ENCODE results near the gene DTNA. TPM values are rescaled to one million over a fixed set of nuclear protein-coding genes. Genes with fewer than 3 reads are reported as not detected.
"Not testable (repeated sequence)": the region's sequence is repeated elsewhere in the genome, so short reads cannot be mapped to it uniquely, and the experiment has no call there.

The DTNA gene
- total RNA-seq, 6 experiments from 2014 or later = 0.58 to 1.2 (median 0.98) TPM

DNA sequence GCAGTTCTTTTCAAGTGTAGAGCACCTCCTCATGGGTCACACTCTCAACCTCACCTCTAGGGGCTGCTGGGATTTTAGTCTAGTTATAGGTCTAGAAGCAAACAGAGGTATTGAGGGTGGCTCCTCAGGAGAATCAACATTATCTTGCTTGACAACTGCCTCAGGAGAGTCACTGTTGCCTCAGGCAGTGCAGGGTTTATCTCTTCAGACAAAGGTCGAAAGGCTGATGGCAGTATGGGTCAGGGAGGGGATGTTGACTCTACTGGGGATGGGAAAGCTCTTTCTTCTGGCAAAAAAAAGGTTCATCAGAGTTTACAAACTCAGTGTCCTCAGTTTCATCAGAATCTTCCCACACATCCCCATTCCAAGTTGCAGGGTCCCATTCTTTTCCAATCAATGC lies 24.0 kb downstream of the DTNA start:
- peaks cover 2% of the 10 kb centered on the region; the same call in 1 of the 2 replicates for H3K27me3 Mint-ChIP-seq (ENCODE audit: insufficient read depth)
- H3K4me1 Mint-ChIP-seq (ENCODE audit: low read depth) = no peaks in the 10 kb centered on the region; the same call in 1 of the 2 replicates
- H3K27ac Mint-ChIP-seq = no peak overlapping the region
- no peak overlapping the region for H3K4me3 Mint-ChIP-seq
- TF ChIP-seq, protein P1, sequence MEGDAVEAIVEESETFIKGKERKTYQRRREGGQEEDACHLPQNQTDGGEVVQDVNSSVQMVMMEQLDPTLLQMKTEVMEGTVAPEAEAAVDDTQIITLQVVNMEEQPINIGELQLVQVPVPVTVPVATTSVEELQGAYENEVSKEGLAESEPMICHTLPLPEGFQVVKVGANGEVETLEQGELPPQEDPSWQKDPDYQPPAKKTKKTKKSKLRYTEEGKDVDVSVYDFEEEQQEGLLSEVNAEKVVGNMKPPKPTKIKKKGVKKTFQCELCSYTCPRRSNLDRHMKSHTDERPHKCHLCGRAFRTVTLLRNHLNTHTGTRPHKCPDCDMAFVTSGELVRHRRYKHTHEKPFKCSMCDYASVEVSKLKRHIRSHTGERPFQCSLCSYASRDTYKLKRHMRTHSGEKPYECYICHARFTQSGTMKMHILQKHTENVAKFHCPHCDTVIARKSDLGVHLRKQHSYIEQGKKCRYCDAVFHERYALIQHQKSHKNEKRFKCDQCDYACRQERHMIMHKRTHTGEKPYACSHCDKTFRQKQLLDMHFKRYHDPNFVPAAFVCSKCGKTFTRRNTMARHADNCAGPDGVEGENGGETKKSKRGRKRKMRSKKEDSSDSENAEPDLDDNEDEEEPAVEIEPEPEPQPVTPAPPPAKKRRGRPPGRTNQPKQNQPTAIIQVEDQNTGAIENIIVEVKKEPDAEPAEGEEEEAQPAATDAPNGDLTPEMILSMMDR (IDR thresholded peaks at IDR 0.05) = no peak
- DNase-seq = no peak
- no peaks in the 10 kb centered on the region for H3K9me3 Mint-ChIP-seq
- H3K36me3 Mint-ChIP-seq (ENCODE audit: low read depth) = no peaks in the 10 kb centered on the region

DNA sequence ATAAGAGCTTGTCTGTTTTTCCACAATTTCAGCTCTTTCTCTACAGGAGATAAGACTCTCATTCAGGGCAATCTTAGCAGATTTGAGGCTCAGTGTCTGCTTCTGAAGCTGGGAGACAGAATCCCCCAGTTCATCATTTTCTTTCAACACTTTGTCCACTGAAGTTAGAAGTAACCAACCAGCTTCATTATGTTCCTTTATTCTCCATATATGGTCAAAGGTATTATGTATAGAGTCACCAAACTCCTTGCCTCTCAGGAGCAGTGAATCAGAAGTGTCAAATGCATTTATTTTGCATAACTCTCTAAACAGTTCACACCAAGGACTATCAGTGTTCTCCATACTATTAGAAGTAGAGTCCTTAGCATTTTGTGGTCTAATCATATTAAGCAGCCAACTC lies 24.4 kb downstream of the DTNA start:
- H3K4me3 Mint-ChIP-seq, DNase-seq: not testable (repeated sequence)

DNA sequence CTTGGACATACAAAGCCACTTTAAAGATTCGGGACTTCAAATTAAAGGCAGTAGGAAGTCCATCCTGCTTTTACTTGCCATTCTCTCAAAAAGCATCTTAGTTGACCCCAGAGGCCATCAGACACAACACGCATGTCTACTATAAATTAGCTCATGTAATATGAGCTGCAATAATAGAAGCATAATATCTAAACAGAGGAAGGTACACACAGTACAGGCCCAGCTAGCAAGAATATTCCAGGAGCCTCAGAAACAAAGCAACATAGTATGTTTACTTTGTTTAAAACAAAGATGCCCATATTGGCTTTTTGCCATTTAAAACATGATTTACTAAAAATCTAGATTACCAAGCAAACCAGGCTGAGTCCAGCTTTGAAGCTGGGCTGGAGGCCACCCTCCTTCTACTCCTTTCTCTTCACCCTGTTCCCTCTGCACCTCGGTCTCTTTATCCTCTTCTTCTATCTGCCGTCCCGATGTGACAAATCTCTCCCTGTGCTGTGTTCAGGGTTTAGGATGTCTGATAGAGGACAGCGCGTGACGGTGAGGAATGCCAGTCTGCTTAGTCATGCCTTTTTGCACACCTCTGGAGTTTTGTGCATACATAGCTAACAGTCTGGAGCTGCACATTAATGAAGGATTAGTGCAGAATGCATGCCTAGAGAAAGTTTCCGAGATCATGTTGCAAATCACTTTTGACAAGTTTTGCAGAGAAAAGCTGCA lies 28.2 kb downstream of the DTNA start:
- Mint-ChIP-seq H3K9me3 (no peaks in the 10 kb centered on the region), H3K36me3 (ENCODE audit: low read depth) (no peaks in the 10 kb centered on the region), H3K27ac (no peak overlapping the region), H3K4me3 (no peak overlapping the region), H3K4me1 (ENCODE audit: low read depth) (no peaks in the 10 kb centered on the region; the same call in 1 of the 2 replicates), H3K27me3 (ENCODE audit: insufficient read depth) (peaks cover 2% of the 10 kb centered on the region; the same call in 1 of the 2 replicates)
- TF ChIP-seq, protein P1 (IDR thresholded peaks at IDR 0.05) = no peak
- peak; percentile 0 for DNase-seq

More for the DNA sequence above, 24.4 kb downstream of the DTNA start:
- H3K4me1 Mint-ChIP-seq (ENCODE audit: low read depth); H3K27me3 Mint-ChIP-seq (ENCODE audit: insufficient read depth); H3K9me3 Mint-ChIP-seq; H3K36me3 Mint-ChIP-seq (ENCODE audit: low read depth); H3K27ac Mint-ChIP-seq: not testable (repeated sequence)

DNA sequence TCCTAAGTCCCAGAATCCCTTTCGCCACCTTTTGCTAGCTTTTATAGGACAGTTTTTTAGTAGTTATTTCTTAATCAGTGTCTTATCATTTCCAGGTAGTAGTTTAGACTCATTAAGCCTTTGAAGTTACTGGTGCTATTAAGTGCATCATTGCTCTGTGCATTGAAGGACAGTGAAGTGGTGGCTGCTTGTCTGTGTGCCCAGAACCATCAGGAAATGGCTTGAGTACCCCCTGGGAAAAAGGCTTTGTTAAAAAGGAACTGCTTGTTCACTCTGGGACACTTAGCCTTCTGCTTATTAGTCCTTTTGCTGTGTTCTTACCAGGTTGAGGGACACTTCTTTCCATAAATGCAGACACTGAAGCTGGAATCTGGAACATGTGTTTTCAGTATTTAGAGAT lies 30.0 kb downstream of the DTNA start:
- Mint-ChIP-seq H3K4me3 (no peak overlapping the region), H3K9me3 (no peaks in the 10 kb centered on the region), H3K4me1 (ENCODE audit: low read depth) (no peaks in the 10 kb centered on the region; the same call in 1 of the 2 replicates), H3K27ac (no peak overlapping the region), H3K27me3 (ENCODE audit: insufficient read depth) (peaks cover 2% of the 10 kb centered on the region; the same call in 1 of the 2 replicates), H3K36me3 (ENCODE audit: low read depth) (no peaks in the 10 kb centered on the region)
- DNase-seq = no peak
- TF ChIP-seq, protein P1 (IDR thresholded peaks at IDR 0.05) = no peak

DNA sequence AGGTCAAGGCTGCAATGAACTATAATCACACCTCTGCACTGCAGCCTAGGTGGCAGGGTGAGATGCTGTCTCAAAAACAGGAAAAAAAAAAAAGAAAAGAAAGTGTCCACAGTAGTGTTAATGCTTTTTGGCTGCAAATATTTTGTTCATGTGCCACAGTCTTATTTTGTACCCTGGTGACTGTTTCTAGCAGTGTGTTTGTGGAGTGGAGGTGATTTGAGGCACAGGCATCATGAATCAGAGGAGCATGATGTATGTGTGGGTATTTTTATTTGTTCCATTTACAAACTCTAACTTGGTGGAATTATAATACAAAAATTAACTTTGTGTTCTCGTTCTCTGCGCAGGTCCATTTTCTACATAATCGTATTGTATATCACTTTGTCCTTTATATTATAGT lies 30.6 kb downstream of the DTNA start:
- no peaks in the 10 kb centered on the region for H3K9me3 Mint-ChIP-seq
- no peak overlapping the region for H3K27ac Mint-ChIP-seq
- no peaks in the 10 kb centered on the region for H3K36me3 Mint-ChIP-seq (ENCODE audit: low read depth)
- H3K27me3 Mint-ChIP-seq (ENCODE audit: insufficient read depth) = no peaks in the 10 kb centered on the region; the same call in 1 of the 2 replicates
- H3K4me1 Mint-ChIP-seq (ENCODE audit: low read depth) = no peaks in the 10 kb centered on the region; the same call in 1 of the 2 replicates
- no peak overlapping the region for H3K4me3 Mint-ChIP-seq
- DNase-seq = no peak
- TF ChIP-seq, protein P1 (IDR thresholded peaks at IDR 0.05) = no peak

DNA sequence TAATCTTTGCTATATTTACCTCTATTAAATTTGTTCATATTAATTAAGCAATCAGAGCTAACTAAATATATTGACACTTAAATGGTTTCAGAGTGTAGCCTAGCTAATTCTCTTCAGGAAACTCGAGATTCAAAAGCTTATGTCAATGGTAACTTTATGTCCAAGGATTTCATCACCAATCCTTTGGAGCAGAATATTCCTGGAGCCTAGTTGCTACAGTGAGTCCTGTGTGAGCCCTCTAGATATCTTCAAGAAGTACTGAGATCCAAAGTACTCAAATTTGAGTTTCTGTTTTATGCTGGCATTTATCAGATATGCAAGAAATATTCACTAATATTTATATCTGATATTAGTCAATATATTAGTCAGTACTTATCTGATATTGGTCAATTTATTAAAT lies 31.3 kb downstream of the DTNA start:
- H3K9me3 Mint-ChIP-seq = no peaks in the 10 kb centered on the region

More for the DNA sequence above, 31.3 kb downstream of the DTNA start:
- DNase-seq = no peak
- H3K4me1 Mint-ChIP-seq (ENCODE audit: low read depth) = no peaks in the 10 kb centered on the region; the same call in 1 of the 2 replicates
- no peak overlapping the region for H3K4me3 Mint-ChIP-seq
- no peak overlapping the region for H3K27ac Mint-ChIP-seq
- TF ChIP-seq, protein P1 (IDR thresholded peaks at IDR 0.05) = no peak
- H3K27me3 Mint-ChIP-seq (ENCODE audit: insufficient read depth) = no peaks in the 10 kb centered on the region; the same call in 1 of the 2 replicates
- H3K36me3 Mint-ChIP-seq (ENCODE audit: low read depth) = no peaks in the 10 kb centered on the region

Data from HFFc6 (cell line).